GM21576 (cell line): Measurements from ENCODE around the gene TCP11X2.
"Not testable (repeated sequence)": the region's sequence is repeated elsewhere in the genome, so short reads cannot be mapped to it uniquely, and the experiment has no call there.

Experiments used
- ATAC-seq: cut with Tn5 transposase; IDR thresholded peaks from one replicate; pipeline ENCODE4 v1.9.1; 2021; ENCODE audit warnings: mild to moderate bottlenecking, moderate library complexity; ENCODE audit not compliant: unreplicated experiment

The TCP11X2 gene

DNA sequence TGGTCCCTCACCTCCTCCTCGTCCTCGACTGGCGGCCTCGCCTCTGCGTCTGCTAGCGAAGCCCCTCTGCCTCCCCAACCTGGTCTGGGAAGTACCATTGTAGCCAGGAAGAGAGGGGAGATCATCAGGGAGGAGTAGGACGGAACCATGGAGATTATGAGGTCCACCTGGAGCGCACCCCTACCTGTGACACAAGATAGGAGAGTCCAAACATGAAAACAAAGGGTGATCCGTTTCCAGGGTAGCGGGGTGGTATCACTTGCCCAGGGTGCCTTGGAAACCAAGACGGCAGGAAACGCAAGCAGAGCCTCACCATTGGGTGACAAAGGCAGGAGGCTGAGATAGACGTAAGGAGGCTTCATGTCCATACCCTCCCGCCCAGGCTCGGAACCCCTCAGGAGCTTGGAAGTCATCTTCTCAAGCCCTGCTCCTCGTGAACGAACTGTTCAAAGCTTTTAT, at the start of gene TCP11X2:
Gene TCP11X2 (minus strand): TSS at position 51 of the 459 bp plus-strand sequence.
- ATAC-seq, result not testable (repeated sequence)

DNA sequence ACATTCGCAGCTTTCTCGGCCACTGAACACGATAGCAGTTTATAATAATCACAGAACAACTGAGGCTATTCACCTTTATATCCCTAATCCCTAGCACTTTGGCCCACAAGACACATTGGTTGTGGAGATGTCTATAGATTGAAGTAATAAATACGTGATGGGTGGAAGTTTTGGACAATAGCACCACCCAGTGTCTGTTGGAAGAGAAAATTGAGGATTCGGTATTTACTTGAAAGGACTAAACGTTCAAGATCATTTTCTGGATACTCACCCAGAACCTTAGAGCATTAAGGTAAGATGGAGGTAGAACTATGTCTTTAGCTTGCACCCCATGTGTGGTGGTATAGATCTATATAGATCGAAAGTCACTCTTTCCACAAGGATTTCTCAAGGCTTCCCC, 45.7 kb upstream of the TCP11X2 start:
- no peak for ATAC-seq

DNA sequence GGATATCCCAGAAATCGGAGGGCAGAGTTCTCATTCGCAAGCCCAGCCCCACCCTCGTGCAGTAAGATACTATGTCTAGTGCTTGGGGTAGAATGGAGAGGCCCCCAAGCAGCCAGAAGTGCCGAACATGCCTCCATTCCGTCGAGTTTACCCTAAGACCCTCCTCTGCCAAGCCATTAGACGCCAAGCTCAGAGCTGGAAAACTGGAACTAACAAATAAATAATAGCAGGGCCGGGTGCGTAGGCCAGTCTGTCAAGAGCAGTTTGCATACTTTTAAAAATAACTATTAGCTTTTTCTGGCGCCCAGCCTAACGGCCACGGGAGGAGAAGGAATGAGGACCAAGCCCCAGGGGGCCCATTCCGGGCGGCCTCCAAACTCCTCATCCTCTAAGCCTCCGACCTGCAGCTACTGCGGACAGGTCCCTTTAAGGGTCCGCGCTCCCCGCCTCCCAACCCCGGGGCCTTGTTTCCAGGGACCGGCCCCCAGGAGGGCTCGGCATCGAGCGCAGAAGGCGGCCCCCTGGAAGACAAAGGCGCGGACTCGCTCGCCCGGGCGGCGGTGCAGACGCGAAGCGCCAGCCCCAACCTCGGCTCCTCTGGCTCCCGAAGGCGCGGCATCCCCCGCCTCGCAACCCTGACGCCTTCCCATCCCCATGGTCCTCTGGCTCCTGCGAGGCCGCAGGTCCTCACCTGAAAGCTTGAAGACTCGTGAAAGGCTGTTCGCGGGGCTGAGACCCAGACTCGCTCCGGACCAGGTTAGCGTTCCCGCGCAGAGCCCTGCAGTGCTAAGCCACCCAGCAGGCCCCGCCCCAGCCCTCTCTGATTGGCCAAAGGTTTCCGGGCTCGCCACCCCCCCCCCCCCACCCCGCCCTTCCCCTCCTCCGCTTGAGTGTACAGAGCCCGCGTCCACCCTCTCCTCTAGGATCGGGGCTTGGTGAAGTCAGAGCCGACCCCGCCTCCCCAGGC, 44.6 kb upstream of the TCP11X2 start, which contains the start of gene TMSB15A:
Gene TMSB15A (minus strand): TSS at position 765 of the 967 bp plus-strand sequence.
- ATAC-seq, result no peak

DNA sequence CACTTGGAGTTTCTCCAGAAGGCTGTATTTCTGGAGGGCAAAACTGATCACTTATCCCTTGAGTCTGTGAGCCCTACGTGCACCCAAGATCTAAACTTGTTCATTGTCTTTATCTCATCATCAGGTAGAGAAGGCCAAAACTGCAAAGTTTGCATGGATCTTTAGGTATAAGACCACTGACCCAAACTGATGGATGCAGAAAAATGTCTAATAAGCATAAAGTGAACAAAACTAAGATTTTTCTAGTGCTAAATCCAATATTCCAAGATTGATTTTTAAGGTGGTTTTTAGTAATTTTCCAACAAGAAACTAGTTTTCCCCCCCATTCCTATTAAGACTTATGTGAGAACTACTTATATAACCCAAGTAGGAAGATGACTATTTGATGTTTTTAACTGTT, 42.9 kb upstream of the TCP11X2 start:
- no peak for ATAC-seq

DNA sequence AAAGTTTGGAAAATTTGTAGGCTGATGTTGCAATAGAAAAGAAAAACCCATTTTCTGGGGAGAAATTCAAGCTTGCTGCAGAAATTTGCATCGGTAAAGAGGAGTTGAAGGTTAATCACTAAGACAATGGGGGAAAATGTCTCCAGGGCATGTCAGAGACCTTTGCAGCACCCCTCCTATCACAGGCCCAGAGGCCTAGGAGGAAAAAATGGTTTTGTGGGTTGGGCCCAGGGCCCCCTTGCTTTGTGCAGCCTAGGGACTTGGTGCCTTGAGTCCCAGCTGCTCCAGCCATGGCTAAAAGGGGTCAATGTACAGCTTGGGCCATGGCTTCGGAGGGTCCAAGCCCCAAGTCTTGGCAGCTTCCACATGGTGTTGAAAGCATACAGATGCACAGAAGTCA, 27.1 kb upstream of the TCP11X2 start:
- ATAC-seq, result no peak

DNA sequence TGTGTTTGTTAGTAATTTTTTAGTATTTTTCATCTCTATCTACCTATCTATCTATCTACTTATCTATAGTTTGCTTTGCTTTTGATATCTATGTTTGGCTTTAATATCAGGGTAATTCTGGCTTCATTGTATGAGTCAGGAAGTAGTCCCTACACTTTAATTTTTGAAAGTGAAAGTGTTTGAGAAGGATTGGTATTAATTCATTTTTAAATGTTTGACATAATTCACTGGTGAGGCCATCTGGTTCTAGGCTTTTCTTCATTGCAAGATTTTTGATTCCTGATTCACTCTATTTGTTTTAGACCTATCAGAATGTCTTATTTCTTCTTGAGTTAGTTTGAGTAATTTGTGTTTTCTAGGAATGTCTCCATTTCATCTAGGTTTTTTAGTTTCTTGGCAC, 20.2 kb upstream of the TCP11X2 start:
- no peak for ATAC-seq

DNA sequence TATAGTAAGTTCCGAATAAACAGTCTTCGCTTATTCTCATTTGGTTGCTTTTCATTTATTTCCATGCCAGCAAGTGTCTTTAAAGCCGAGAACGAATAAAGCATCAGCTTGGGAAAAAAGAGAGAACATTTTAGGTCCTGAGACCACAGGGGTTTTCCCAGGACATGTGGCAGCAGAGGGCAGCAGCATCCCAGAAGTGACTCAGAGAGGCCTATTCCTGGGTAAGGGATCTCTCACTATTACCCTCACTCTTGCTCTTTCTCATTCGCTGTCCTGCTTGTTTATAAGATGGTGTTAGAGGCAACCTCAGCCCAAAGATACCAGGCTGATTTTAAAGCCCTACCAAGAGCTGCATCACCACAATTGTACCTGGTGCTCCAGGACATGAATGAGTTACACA, 7.2 kb upstream of the TCP11X2 start:
- not testable (repeated sequence) for ATAC-seq

DNA sequence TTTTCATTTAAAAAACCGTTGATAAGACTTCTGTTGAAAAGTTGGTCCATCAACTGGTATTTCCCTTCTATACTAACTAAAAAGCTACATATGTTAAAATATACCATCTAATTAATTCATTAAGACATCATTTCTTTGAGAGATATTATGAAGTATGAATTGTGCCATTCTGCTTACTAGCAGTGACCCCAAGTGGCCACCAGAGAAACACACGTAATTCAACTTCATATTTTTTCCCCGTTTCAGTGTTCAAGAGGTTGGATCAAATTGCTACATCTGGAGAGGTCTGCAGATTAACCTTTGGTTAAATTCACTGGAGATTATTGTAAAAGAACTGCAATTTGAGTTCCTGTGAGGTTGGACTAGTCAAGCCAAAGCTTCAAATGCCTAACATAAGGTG, 1.4 kb downstream of the TCP11X2 start:
- ATAC-seq, result not testable (repeated sequence)

DNA sequence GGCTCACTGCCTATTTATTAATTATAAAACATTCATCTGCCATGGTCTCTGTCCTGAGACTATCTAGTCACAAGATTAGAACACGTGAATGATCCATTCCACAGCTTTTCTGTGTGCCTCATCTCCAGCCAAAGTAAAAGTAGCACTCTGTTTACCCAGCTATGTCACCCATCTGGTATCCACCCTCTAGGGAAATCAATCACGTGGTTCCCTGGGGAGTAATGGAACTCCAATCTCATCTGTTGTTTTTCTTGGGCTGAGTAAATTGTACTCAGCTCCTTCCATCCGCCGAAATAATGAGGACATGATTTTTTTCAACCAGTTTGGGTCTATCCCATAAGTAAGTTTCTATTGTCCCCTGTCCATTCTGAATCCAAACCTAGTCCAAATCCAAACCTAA, 13.0 kb downstream of the TCP11X2 start:
- not testable (repeated sequence) for ATAC-seq

DNA sequence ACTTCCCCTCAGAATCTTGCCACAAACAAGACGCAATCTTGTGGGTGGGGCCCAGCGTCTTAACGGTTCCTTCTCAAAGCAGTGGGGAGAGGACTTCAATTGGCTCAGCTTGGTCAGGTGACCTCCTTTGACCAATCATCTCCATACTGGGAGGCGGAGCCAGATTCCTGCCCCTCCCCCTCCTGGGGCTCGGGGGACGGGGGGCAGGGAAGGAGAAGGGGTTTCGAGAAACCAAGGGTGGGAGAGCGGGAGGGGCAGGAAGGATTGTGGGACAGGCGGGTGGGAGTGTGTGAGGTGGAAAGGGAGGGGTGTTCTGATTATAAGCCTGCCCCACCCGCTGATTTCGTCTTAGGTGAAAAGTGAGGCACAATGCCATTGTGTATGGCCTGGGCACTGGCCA, 31.7 kb downstream of the TCP11X2 start, which contains the start of gene NXF2B:
Gene NXF2B (minus strand): TSS at position 101 of the 400 bp plus-strand sequence. CDS start 59,972 bp downstream, outside the sequence.
- not testable (repeated sequence) for ATAC-seq

DNA sequence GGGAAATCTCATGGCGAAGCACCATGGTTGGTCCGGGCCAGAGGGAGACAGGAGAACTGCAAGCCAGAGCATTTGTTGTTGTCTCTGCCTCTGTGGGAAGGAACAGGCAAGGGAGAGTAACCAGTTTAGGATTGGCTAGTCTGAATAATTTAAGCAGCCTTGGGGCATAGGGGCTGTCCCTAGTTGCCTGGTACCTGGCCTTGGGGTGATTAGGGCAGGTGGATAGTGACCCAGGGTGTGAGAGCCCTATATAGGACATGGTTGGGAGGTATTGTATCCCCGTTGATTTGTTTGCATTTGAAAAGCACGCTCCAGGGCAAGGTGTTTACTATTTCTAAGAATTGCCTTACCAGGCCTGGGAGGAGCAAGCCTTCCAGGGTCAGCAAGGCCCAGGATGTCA, 57.1 kb downstream of the TCP11X2 start:
- ATAC-seq, result not testable (repeated sequence)
